ENCODE measurements around the gene SPDYE4. TPM values are rescaled to one million over a fixed set of nuclear protein-coding genes. Genes with fewer than 3 reads are reported as not detected.

Gene SPDYE4
- total RNA-seq, 1 donor from 2014 or later: not detected

DNA sequence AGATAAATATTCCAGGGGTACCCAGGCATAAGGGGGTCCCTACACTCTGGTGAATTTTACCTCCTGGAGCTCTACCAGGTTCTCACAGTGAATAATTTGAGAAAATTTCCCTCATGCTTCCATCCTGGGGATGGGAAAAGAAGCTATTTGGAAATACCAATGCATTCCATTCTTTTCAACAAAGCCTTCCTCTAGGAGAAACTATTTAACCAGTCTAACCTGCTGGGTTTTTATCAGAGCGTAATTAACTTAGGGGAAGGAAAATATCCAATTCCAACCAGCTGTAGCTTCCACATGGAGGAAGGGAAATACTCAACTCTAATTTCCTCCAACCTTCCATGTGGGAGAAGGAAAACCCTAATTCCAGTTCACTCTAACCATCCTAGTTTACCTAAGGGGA lies 23.8 kb upstream of the SPDYE4 start:
- no peak overlapping the region for H3K27ac Mint-ChIP-seq (ENCODE audit: unreplicated experiment)
- no peak for TF ChIP-seq CTCF (IDR thresholded peaks at IDR 0.05)
- H3K9me3 Mint-ChIP-seq (ENCODE audit: low read depth): peaks cover 10% of the 10 kb centered on the region
- no peaks in the 10 kb centered on the region for H3K27me3 Mint-ChIP-seq (ENCODE audit: low read depth)
- H3K4me1 Mint-ChIP-seq (ENCODE audit: low read depth): no peaks in the 10 kb centered on the region
- no peak for DNase-seq (ENCODE audit: low spot score)
- H3K36me3 Mint-ChIP-seq (ENCODE audit: low read depth): peaks cover 3% of the 10 kb centered on the region
- no peak overlapping the region for H3K4me3 Mint-ChIP-seq (ENCODE audit: unreplicated experiment)

GRCh38 chr17:8781776-8782175 lies 23.4 kb upstream of the SPDYE4 start:
- no peaks in the 10 kb centered on the region for H3K4me1 Mint-ChIP-seq (ENCODE audit: low read depth)
- no peak overlapping the region for H3K27ac Mint-ChIP-seq (ENCODE audit: unreplicated experiment)
- H3K4me3 Mint-ChIP-seq (ENCODE audit: unreplicated experiment): no peak overlapping the region
- peaks cover 10% of the 10 kb centered on the region for H3K9me3 Mint-ChIP-seq (ENCODE audit: low read depth)
- no peak for DNase-seq (ENCODE audit: low spot score)
- TF ChIP-seq CTCF (IDR thresholded peaks at IDR 0.05): no peak
- H3K36me3 Mint-ChIP-seq (ENCODE audit: low read depth): peaks cover 3% of the 10 kb centered on the region
- no peaks in the 10 kb centered on the region for H3K27me3 Mint-ChIP-seq (ENCODE audit: low read depth)

GRCh38 chr17:8776881-8777280 lies 18.5 kb upstream of the SPDYE4 start:
- DNase-seq (ENCODE audit: low spot score): no peak
- H3K9me3 Mint-ChIP-seq (ENCODE audit: low read depth): peaks cover 14% of the 10 kb centered on the region
- H3K27ac Mint-ChIP-seq (ENCODE audit: unreplicated experiment): no peak overlapping the region
- no peaks in the 10 kb centered on the region for H3K4me1 Mint-ChIP-seq (ENCODE audit: low read depth)
- H3K4me3 Mint-ChIP-seq (ENCODE audit: unreplicated experiment): no peak overlapping the region
- no peaks in the 10 kb centered on the region for H3K36me3 Mint-ChIP-seq (ENCODE audit: low read depth)
- H3K27me3 Mint-ChIP-seq (ENCODE audit: low read depth): no peaks in the 10 kb centered on the region
- no peak for TF ChIP-seq CTCF (IDR thresholded peaks at IDR 0.05)

- no peaks in the 10 kb centered on the region for H3K4me1 Mint-ChIP-seq (ENCODE audit: low read depth)
- H3K27ac Mint-ChIP-seq (ENCODE audit: unreplicated experiment): no peak overlapping the region
- H3K9me3 Mint-ChIP-seq (ENCODE audit: low read depth): peaks cover 14% of the 10 kb centered on the region
- no peaks in the 10 kb centered on the region for H3K27me3 Mint-ChIP-seq (ENCODE audit: low read depth)
- H3K36me3 Mint-ChIP-seq (ENCODE audit: low read depth): no peaks in the 10 kb centered on the region
- H3K4me3 Mint-ChIP-seq (ENCODE audit: unreplicated experiment): no peak overlapping the region
- DNase-seq (ENCODE audit: low spot score): no peak
- TF ChIP-seq CTCF (IDR thresholded peaks at IDR 0.05): no peak
Observed at GRCh38 chr17:8776248-8776647, 17.9 kb upstream of the SPDYE4 start.

DNA sequence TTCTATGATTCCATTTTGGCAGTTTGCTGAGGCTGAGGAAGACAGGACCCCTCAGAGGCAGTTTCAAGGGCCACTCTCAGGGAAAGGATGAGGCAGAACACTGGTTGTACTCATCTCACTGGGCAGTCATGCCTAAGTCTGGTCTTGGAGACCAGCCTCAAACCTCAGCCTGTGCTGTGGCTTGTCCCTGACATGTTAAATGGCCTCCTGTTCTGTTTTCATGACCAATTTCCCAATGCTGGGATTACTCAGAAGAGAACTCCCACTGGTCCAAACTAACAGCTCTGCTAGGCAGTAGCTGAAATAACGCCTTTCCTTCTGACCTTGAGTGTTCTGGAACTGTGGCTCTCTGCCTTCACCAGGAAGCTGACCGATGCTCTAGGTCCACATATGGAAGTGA lies 8.4 kb upstream of the SPDYE4 start:
- H3K4me1 Mint-ChIP-seq (ENCODE audit: low read depth): no peaks in the 10 kb centered on the region
- no peaks in the 10 kb centered on the region for H3K36me3 Mint-ChIP-seq (ENCODE audit: low read depth)
- peaks cover 14% of the 10 kb centered on the region for H3K27me3 Mint-ChIP-seq (ENCODE audit: low read depth)
- H3K9me3 Mint-ChIP-seq (ENCODE audit: low read depth): peaks cover 5% of the 10 kb centered on the region
- no peak overlapping the region for H3K27ac Mint-ChIP-seq (ENCODE audit: unreplicated experiment)
- no peak overlapping the region for H3K4me3 Mint-ChIP-seq (ENCODE audit: unreplicated experiment)
- DNase-seq (ENCODE audit: low spot score): no peak
- no peak for TF ChIP-seq CTCF (IDR thresholded peaks at IDR 0.05)
